A172 (cell line): ENCODE results near the gene ANKRD34A. TPM values are rescaled to one million over a fixed set of nuclear protein-coding genes. Genes with fewer than 3 reads are reported as not detected.

Experiments
- DNase-seq: peaks from one replicate; pipeline ENCODE4 v3.0.0-alpha.2; 2015; ENCODE audit warnings: low spot score
- total RNA-seq: library from RNA; depleted of rRNA; stranded (reverse); fragments of >200 nt; shearing (Covaris generic); gene quantifications from 2 replicates; pipeline ENCODE4 v1.2.3, GENCODE V29; 2014; rRNA removed

Gene ANKRD34A
- 2.4 and 2.5 TPM in 2 replicates for total RNA-seq

- peak; percentile 96 for DNase-seq
Observed at GRCh38 chr1:145964328-145965118, at the start of gene ANKRD34A, which contains the start of gene POLR3GL. TSS of gene ANKRD34A (minus strand) at chr1:145964575. CDS start at chr1:145961759, 2,816 bp downstream. TSS of gene POLR3GL (plus strand) at chr1:145964690. CDS start at chr1:145974866, 10,176 bp downstream.

GRCh38 chr1:146013559-146013922 is 49.2 kb upstream of the ANKRD34A start:
- no peak for DNase-seq

GRCh38 chr1:146012703-146013558 is 48.6 kb upstream of the ANKRD34A start:
- DNase-seq: peak; percentile 87

- DNase-seq: no peak
Observed at GRCh38 chr1:146010126-146010738, 45.9 kb upstream of the ANKRD34A start.

GRCh38 chr1:146007489-146008133 is 43.2 kb upstream of the ANKRD34A start:
- no peak for DNase-seq

- DNase-seq: no peak
Observed at GRCh38 chr1:146001709-146002108, 37.3 kb upstream of the ANKRD34A start.

- no peak for DNase-seq
Observed at GRCh38 chr1:145999321-146000024, 35.1 kb upstream of the ANKRD34A start.

- no peak for DNase-seq
Observed at GRCh38 chr1:145997718-145998023, 33.3 kb upstream of the ANKRD34A start.

GRCh38 chr1:145997016-145997717 is 32.8 kb upstream of the ANKRD34A start:
- DNase-seq: no peak

GRCh38 chr1:145996433-145997015 is 32.1 kb upstream of the ANKRD34A start, which contains the start of gene TXNIP:
TSS of gene TXNIP (minus strand) at chr1:145996579. CDS start at chr1:145996266, 313 bp downstream.
- peak; percentile 94 for DNase-seq

- no peak for DNase-seq
Observed at GRCh38 chr1:145995964-145996432, 31.6 kb upstream of the ANKRD34A start.

- no peak for DNase-seq
Observed at GRCh38 chr1:145995148-145995881, 30.9 kb upstream of the ANKRD34A start.

- no peak for DNase-seq
Observed at GRCh38 chr1:145994391-145995120, 30.2 kb upstream of the ANKRD34A start.

GRCh38 chr1:145993618-145994390 is 29.4 kb upstream of the ANKRD34A start:
- no peak for DNase-seq

- no peak for DNase-seq
Observed at GRCh38 chr1:145992958-145993617, 28.7 kb upstream of the ANKRD34A start.

GRCh38 chr1:145992502-145992936 is 28.1 kb upstream of the ANKRD34A start:
- DNase-seq: no peak
